Activated CD4-positive, alpha-beta T cell treated with anti-CD3 and anti-CD28 coated beads for 48 hours (primary cell): ENCODE data around the gene ICA1L.
A peak's percentile ranks its signal among the peaks of the same experiment; 100 is the strongest.

ENCODE experiments used
- DNase-seq: peaks from one replicate; pipeline ENCODE4 v3.0.0-alpha.2; 2020

The ICA1L gene

DNA sequence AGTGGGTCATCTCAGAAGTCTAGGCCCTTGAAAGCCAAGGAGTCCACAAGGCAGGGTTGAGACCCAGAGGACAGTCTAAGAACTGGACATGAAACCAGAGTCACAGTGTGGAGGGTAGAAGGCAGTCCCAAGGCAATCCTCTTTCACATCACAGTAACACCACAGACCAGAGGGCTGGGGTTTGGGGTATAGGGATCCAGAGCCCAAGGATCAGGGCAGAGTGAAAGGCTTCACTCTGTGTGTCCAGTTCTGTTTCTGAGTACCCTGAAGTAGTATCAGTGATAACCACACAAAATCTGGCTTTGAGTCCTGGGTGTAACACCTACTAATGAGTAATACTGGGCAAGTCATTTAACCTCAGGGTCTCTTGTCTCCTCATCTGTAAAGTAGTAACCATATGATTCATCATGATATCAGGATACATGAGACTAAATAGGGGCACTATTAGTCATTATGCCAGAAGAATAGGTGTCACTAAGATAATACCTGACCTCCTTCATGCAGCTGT is 91.0 kb downstream of the ICA1L start:
- peak; percentile 13 for DNase-seq

DNA sequence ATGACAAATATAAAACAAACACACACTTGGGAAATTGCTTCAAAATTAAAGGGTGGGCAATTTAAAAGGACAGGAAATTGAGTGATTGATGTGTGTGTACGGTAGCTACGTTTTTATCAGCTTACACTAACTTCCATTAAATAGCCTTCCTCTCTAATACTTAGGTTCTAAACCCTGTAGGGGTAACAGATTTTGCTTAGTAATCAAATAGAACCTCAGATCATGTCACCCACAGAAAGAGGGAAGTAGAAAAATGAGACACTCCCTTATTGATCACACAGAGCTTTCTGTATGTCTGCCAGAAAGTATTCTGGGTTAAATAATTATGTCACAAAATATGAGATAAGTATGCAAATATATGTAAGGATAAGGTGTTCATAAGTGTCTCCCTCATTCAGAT is 93.3 kb downstream of the ICA1L start:
- DNase-seq = no peak

DNA sequence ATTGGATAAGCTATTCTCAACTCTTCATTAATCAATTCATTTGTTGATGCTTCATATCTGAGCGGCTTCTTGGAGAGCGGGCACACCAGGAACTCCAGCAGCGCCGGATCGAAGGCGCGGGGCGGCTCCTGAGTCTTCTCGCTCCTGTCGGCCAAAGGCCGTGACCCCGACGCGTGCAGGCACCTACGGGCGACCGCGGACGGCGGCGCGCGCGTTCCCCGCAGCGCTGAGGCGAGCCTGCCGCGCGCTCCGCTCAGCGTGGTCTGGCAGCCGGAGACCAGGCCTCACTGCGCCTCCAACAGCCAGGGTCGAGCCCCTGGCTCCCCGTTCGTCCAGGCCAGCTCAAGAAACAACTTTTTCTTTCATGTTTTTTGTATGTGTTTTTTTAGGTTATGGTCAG is 97.5 kb downstream of the ICA1L start:
- DNase-seq = no peak

DNA sequence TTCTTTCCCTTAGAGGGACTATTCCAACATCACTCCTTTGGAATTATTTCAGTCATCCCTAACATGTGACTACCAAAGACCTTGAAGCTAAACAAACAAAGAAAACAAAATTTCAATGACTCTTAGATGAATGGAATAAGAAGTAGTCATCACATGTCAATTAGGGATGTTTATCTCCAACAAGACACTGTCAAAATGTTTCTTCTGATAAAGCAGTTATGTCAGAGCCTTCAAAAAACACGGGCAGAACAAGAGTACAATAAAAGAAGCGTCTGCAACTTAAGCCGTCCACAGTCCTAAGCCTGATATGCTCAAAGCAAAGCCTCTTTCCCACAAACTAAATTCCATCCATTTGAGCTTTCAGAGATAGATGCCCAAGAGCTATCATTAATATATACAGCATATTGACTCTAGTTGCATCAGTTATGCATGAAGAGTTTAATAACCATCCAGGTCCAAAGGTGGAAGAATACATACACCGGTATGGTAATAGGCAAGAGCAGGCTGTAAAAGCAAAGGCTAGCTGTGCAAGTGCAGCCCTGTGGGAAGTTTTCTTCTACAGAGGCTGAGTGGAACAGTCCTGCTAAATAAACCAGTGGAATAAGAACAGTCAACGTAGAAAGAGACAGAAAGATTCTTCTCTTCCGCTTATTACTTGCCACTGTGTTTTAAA is 98.1 kb downstream of the ICA1L start:
- DNase-seq = no peak

DNA sequence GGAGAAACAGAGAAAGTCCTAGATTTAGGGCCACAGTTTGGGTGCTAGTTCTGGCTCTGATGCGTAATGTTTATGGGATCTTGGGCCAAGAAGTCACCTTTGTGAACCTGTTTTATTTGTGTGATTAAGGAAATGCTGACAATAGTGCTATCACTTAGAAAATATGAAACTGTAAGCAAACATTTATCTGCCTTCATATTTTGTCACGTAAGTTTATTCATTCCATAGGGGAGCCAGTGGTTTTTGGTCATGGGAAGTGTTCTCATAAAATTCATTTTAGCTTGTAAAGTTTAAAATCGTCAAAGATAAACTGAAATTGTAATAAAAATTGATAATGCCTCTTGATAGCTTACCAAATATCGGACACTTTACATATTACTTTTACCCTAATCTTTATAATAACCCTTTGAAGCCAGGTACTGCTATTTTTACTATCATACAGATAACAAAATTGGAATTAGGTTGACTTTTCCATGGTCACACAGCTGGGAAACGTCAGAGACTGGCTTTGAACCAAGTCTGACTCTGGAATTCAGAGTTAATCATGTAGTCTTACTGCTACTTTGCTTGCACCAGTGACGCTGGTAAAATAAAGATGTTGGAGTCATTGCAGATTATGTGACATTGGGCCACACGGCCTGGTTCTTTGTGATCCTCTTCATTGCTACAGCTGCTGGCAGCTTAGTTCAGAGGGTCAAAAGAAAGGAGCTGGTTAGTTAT is 99.7 kb downstream of the ICA1L start:
- no peak for DNase-seq

DNA sequence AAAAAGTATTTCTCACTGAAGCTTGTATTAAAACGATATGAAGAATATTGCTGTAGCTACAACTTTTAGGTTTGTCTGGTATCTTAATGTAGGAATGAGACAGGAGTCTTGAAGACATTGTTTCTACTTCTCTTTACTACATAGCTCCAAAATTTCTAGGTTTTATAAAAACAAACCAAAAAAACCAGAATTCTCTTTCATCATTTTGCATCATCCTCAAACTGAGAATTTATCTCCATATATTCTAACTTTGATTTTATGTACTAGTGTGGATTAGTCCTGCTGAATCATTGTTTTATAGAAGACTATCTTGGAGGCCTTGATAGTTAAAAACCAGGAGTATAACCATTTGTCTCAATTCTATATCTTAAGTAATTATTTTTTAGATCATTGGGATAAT is 100.2 kb downstream of the ICA1L start:
- no peak for DNase-seq

DNA sequence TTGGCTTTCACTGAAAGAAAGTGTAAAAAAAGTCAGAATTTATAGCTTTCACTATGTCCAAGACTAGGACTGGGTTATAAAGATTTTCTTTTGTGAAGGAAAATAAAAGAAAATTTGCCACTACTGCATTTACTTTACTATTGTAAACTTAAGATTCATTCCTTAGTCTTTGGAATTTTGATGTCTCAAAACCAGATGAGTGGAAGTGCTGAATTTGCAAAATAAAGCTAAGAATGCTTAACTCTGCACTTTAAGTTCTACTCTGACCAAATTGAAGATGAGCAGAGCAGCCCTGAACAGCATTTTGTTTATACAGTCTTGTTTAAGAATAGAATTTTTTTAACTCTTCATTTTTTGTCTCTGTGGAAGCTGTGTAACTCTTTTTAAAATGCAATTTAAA is 102.4 kb downstream of the ICA1L start:
- DNase-seq = no peak

DNA sequence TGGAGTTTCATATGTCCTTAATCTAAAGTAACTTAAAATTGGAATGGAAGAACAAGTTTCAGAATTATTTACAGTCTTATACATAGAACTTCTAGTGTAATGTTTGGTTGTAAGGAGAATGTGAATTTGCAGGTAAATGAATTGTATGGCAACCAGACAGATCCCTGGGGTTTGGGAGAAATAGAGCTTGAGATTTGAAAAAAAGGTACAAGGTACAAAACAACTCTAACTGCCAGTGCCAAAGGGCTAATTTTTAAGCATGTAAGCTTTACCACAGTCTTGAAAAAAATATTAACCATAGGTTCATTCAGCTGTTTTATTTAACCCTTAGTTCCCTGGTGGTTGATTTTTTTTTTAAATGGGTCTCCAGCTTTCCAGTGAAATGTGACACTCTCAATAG is 103.3 kb downstream of the ICA1L start:
- DNase-seq = no peak

DNA sequence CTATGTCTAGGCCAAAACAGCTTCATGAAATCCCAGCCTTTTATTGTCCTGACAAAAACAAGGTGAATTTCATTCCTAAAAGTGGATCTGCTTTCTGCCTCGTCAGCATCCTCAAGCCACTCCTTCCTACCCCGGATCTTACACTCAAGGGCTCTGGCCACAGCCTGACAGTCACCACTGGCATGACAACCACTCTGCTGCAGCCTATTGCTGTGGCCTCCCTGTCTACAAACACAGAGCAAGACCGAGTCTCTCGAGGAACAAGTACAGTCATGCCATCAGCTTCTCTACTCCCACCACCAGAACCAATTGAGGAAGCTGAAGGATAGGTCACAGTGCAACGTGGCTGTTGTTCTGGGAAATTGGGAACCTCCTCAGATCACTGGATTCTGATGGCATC is 106.1 kb downstream of the ICA1L start:
- DNase-seq = no peak

DNA sequence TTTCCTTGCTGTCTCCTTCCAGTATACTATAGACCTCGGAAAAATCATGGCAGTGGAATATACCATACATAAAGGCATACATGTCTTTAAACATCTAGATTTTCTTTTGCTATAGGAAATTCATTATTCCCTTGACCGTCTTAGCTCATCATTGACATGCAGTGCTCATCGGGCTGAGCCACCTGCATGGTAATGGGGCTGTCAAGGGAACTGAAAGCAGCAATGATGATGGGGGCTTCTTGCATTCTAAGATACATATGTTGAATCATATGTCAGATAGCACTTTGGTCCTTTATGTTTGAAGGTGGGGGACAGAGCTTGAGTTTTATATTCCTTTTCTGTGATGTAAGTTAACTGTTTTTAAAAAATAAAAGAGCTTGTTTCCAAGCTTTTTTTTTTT is 106.6 kb downstream of the ICA1L start:
- DNase-seq = no peak

DNA sequence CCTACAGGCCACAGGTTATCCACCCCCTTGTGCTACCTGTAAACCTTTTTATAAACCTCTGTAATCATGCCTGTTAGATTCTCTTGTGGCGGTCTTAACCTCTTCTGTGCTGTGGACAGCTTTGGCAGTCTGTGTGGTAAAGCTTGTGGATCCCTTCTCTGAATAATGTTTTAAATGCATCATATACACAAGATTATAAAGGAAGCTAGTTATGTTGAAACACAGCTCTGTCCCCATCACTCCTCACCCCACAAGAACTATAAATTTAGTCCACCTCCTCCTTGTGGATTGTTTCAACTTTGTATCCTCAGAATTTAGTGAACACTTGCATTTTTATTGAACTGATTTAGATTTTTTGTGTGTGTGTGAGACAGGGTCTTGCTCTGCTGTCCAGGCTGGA is 107.7 kb downstream of the ICA1L start:
- no peak for DNase-seq

DNA sequence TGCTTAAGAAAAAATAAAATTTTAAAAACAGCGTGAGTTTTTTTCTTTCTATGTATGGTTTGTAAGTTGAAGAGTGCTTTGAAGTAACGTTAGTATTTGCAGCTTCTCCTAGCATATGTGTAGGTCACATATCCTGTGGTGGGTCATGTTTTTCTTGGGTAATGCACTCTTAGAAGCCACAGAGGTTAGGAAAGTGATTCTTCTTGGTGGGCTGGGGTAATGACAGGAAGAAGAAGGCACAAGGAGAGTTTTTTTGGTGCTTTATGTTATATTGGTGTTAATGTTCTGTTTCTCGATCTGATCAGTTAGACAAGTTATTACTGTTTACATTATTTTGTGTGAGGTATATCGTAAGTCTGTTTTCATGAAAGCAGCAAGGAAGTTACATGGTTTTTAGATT is 109.0 kb downstream of the ICA1L start:
- no peak for DNase-seq

DNA sequence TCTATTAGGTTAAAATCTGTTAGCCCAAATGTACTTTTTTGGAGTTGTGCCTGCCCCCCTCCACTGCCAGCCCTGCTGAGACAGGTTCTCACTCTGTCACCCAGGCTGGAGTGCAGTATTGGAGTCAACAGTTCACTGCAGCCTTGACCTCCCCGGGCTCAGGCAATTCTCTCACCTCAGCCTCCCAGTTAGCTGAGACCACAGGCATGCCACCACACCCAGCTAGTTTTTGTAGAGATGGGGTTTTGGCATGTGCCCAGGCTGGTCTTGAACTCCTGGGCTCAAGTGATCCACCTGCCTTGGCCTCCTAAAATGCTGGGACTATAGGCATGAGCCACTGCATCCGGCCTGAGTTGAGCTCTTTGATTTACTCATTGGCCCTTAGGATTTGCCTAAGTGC is 110.7 kb downstream of the ICA1L start:
- DNase-seq = no peak

DNA sequence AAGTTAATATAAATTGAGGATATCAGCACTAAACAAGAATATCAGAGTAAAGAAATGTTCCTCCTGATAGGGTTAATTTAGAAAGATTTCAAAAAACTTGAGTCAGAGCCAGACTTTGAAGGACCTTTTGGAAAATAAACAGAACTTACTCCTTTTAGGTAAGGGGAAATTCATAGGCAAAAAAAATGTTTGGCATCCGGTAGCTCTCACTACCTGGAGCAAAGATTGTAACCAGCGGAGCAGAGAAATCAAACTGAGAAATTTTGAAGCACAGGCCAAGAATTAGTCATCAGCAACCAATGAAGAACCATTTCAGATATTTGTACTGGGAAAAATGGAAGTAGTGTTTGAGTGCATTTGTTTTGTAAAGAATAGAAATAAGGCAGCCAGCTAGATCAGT is 113.0 kb downstream of the ICA1L start:
- no peak for DNase-seq

DNA sequence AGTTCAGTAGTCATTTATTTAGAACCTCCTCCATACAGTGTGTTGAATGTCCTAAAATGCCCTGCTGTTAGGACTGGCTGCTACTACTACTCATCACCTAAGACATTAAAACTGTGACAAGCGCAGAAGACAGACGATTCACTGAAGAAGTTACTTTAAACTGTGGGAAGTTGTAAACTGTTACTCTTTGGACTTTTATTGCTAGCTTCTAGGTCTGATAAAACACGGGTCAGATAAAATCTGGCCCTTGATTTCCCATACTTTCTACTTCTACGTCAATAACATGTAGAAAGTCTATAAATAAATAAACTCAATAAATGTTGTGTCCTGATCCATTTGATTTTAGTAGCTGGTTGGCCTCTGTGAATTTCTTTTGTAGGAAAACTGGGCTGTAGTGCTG is 113.4 kb downstream of the ICA1L start:
- no peak for DNase-seq

DNA sequence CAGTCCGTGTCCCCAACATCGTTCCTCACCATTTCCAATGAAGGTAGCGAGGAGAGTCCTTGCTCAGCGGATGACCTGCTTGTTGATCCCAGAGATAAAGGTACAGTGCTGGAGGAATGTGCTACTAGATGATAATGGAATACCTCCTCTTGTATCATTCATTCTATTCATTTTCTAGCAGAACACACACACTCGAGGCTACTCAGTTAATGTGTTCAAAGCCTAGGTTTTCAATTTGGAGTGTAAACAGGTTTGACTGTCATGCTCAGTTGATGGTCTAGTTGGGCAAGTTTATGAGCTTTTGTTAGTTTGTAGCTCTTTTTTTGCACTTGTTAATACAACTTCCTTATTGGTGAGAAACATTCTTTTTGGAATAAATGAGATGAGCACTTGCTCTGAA is 114.2 kb downstream of the ICA1L start:
- no peak for DNase-seq

DNA sequence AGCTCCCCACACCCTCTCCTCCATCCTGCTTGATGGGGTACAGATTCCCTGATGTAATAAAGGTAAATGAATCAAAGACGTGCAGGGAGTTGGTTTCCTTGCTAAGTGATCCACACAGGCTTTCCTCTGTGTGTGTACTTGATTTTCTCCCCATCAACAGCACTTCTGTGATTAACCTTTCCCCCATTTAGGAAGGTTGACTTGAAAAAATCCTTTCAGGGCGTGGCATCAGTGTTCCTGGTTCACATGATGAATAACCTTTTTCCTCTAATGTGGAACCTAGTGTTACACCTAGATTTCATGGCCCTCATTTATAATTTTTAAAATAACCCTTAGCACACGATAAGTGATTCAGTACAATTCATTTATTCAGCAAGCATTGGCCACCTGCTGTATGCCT is 115.0 kb downstream of the ICA1L start:
- no peak for DNase-seq

DNA sequence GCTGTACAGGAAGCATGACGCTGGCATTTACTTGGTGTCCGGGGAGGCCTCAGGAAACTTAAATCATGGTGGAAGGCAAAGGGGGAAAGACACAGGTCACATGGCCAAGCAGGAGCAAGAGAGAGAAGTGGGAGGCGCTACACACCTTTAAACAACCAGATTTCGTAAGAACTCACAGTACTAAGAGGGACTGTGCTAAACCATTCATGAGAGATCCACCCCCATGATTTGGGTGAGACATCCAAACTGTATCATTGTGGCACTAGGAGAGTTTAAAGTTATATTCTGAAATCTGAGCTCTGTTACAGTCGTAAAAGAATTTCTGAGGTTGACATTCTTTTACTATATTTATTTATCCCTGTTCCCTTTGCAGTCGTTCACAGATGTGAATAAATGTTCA is 116.6 kb downstream of the ICA1L start:
- DNase-seq = no peak

DNA sequence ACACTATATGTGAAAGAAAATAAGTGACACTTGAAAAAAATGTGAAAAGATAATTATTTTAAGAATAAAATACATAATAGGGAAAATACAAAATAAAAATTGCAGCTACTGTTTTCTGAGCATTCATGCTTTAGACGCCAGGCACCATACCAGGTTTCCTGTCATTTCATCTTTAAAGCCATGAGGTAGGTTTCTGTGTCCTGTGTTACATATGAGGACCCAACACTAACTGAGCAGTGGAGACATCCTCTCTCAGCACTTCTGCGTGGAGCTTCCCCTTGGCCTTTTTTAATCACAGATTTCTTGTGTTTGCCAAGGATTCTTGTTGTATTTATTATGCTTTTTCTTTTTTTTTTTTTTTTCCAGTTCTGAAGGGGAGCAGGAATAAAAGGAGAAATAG is 119.5 kb downstream of the ICA1L start:
- no peak for DNase-seq

DNA sequence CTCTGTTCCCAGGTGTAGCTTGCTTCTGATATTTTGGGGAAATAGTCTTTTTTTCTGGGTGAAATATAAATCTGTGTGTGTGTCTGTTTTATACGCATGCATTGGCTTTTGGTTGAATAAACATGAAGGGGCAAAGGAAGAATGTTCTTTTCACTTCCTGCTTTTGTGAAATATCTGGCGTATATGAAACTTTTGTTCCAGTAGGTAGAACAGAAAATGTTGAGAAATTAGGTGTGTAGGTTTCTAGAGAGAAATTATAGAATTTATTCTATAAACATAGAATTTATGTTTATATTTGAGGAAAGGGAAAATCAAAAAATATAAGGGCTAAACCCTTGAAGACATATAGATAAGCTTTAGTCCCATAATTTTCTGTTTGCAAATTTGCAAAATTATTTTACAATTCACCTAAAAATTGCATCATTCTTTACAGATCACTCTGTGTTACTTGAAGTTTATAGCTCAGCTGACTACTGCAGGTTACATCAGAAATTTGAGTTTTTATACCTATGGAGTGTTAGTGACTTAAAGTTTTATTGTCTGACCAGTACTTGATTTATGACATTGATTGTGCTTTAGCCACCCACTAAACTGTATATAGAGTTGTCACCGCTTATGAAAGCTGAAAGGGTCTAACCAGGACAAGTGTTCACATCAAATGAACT is 120.7 kb downstream of the ICA1L start:
- no peak for DNase-seq

DNA sequence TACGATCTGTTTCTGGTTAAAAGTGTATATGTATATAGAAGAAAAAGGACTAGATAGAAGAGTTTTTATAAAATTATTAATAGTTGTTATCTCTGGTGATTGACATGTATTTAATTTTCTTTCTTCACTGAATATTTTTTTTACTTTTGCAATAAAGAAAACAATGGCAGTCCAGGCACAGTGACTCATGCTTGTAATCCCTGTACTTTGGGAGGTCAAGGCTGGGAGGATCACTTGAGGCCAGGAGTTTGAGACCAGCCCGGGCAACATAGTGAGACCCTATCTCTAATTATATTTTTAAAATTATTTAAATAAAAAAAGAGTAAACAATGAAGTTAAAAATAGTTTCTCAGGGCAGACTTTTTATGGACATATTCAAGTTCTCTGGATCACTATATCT is 122.1 kb downstream of the ICA1L start:
- DNase-seq = no peak

DNA sequence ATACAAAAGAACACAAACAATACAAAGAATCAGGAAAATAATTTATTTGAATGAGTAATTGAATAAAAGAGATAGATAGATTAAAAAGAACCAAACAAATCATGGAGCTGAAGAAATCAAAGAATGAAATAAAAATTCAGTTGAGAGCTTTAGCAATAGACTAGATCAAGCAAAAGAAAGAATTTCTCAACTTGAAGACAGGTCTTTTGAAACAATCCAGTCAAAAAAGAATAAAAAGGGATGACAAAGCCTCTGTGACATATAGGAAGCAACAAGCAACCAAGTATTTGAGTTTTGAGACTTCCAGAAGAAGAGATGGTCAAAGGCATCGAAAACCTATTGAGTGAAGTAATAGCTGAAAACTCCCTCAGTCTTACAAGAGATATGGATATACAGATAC is 128.0 kb downstream of the ICA1L start:
- DNase-seq = no peak

DNA sequence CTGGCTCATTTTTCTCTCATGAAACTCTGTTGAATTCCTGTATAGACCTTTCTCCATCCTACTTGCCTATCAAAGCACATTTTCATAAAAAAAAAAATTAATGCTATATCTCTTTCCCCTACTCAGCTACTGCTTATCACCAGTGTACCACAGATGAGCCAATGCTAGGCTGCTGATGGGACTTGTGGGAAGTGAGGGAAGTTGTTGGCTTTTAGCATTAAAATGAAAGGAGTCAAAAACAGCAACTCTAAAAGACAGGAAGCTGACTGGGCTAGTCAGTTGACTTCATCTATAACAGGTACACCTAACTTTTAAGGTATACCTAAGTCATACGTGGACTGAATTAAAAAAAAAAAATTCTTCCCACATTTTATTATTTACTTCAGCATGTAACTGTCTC is 134.7 kb downstream of the ICA1L start:
- no peak for DNase-seq

DNA sequence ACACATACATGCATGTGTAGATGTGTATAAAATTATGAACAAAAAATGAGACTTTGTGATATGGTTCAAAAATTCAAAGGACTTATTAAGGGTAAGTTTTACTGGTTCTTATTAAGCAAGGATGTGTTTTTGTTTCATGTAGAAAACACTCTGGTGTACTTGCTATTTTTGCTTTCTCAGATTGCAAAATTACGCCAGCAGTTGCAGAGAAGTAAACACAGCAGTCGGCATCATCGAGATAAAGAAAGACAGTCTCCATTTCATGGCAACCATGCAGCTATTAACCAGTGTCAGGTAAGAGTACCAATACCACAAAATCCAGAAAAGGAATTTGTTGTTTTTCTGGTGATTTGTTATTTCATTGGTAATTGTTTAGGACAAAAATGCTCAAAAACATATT is 145.5 kb downstream of the ICA1L start:
- no peak for DNase-seq
